Coronary artery (tissue), 2 donors: ENCODE measurements around the gene LMNTD2.

Source experiments
- DNase-seq: peaks from one replicate; pipeline ENCODE4 v3.0.0-alpha.2; 2017; ENCODE audit warnings: low spot score
- H3K27ac ChIP-seq, 2 donors: fragments of 200-600 bp; sonication (generic); one replicate each; pipeline ENCODE4 v1.5.1; 2016 to 2019
- H3K4me3 ChIP-seq: fragments of 200-600 bp; sonication (generic); 2 replicates; pipeline ENCODE4 v1.5.1; 2016; ENCODE audit warnings: mild to moderate bottlenecking, moderate library complexity
- CTCF ChIP-seq: fragments of 200-600 bp; sonication (generic); IDR thresholded peaks from one replicate; pipeline ENCODE4 v1.5.1; 2019; ENCODE audit warnings: antibody characterized with exemption

The LMNTD2 gene

DNA sequence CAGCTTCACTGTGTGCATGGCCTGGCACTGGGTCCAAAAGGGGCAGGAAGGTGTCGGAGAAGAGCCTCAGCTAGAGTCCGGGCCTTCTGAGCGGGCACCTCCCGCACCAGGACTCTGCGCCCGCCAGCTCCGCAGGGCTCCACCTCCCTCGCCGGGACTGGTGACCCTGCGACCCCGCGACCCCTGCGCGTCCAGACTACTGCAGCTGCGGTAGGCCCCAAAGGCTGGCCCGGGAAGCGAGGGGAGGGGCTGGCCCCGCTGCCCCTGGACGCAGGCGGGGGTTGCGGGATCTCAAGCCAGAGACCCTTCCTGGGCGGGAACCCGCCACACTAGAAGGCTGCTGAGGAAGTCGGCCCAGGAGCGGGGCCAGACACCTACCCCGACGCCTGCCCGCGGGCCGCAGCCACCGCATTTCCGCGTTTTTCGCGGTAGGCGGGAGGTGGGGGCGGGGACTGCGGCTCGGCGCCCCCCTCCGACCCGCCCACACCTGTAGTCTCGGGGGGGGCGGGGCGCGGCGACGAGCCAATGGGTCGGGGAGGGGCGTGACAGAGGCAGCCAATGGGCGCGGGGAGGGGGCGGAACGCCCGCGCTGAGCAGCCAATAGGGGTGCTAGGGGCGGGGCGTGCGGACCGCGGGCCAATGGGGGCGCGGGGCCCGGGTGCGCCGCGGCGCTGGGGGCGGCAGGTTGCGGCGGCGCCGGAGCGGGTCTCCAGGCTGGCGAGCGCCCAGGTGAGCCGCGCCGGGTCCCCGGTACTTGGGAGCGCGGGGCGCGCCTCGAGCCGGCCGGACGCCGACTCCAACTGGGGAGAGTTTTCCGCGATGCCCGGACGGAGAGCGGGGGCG lies at the start of gene LMNTD2, which contains the start of gene RASSF7:
TSS of gene LMNTD2 (minus strand) at position 434 of the 843 bp plus-strand sequence. CDS start at position 412, 22 bp downstream.
TSS of gene RASSF7 (plus strand) at position 666 of the 843 bp plus-strand sequence. CDS start 799 bp downstream, outside the sequence.
- TF ChIP-seq CTCF, result no peak
- Histone ChIP-seq H3K27ac (peak within 1 kb of the TSS in 1 of 2 donors; percentile 9), H3K4me3 (peak within 1 kb of the TSS; percentile 83)
- DNase-seq, result peak; percentile 89

- no peak for TF ChIP-seq CTCF
- DNase-seq, result no peak
- Histone ChIP-seq H3K4me3 (no peak overlapping the region), H3K27ac (no peak overlapping the region)
Measured at GRCh38 chr11:609341-609811, 48.8 kb upstream of the LMNTD2 start.

GRCh38 chr11:608791-609251 lies 48.3 kb upstream of the LMNTD2 start:
- Histone ChIP-seq H3K4me3 (no peak overlapping the region), H3K27ac (no peak overlapping the region)
- TF ChIP-seq CTCF, result no peak
- no peak for DNase-seq

DNA sequence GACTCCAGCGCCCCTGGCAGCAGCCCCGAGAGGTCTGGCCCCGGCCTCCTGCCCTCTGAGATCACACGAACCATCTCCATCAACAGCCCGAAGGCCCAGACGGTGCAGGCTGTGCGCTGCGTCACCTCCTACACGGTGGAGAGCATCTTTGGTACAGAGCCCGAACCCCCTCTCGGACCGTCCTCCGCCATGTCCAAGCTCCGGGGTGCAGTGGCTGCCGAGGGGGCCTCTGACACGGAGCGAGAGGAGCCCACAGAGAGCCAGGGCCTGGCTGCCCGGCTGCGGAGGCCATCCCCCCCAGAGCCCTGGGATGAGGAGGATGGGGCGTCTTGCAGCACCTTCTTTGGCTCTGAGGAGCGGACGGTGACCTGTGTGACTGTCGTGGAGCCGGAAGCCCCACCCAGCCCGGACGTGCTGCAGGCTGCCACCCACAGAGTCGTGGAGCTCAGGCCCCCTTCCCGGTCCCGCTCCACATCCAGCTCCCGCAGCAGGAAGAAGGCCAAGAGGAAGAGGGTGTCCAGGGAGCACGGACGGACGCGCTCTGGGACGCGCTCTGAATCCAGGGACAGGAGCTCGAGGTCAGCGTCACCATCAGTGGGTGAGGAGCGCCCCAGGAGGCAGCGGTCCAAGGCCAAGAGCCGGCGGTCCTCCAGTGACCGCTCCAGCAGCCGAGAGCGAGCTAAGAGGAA lies 47.6 kb upstream of the LMNTD2 start:
- no peak overlapping the region for H3K27ac ChIP-seq
- H3K4me3 ChIP-seq, result no peak overlapping the region
- no peak for TF ChIP-seq CTCF
- no peak for DNase-seq

GRCh38 chr11:607020-607780 lies 46.7 kb upstream of the LMNTD2 start:
- no peak overlapping the region for H3K4me3 ChIP-seq
- no peak for TF ChIP-seq CTCF
- no peak for DNase-seq
- H3K27ac ChIP-seq, result no peak overlapping the region

DNA sequence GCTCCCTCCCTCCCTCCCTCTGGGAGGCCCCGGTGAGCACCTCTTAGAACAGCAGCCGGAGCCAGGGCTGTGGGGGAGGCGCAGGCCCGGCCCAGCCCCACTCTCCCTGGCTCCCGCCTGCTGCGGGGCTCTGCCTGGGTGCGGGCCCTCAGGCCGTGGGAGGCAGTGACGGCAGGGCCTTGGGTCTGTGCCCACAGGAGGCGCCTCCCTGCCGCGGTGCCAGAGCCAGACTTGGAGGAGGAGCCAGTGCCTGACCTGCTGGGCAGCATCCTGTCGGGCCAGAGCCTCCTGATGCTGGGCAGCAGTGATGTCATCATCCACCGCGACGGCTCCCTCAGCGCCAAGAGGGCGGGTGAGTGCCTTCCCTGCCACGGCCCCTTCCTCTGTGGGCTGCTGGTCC lies 45.7 kb upstream of the LMNTD2 start:
- Histone ChIP-seq H3K4me3 (no peak overlapping the region), H3K27ac (peak overlapping the region in 1 of 2 donors; percentile 40)
- no peak for TF ChIP-seq CTCF
- DNase-seq, result no peak
